SK-N-SH (cell line): ENCODE results near the gene SLC4A9. TPM values are rescaled to one million over a fixed set of nuclear protein-coding genes. Genes with fewer than 3 reads are reported as not detected.

Experiments used
- CTCF ChIA-PET: fragments of 300-600, 350-600 bp; formaldehyde crosslinking; extraction: SDS; loops from one replicate; lab custom pipeline; 2021; lab: Yijun Ruan, JAX
- POLR2A ChIA-PET: fragments of 350-600 bp; sonication (Branson Sonifier 250); formaldehyde crosslinking; extraction: SDS; loops from one replicate; lab custom pipeline; 2020; ENCODE audit warnings: antibody characterized with exemption, inconsistent platforms; lab: Yijun Ruan, JAX
- DNase-seq: peaks from one replicate; pipeline ENCODE4 v3.0.0; 2012
- H2AFZ ChIP-seq: fragments of 200-600 bp; sonication (generic); 2 replicates; pipeline ENCODE4 v1.8.1; 2016; ENCODE audit warnings: antibody characterized with exemption, mild to moderate bottlenecking, low read depth
- H3F3A ChIP-seq: fragments of 200-600 bp; sonication (generic); replicated peaks from 2 replicates; pipeline ENCODE3; 2016; ENCODE audit warnings: antibody characterized with exemption, mild to moderate bottlenecking; ENCODE audit not compliant: insufficient read depth
- H3K27ac ChIP-seq, 2 experiments: fragments of 200-500 bp in 1 of 2; fragments of 200-600 bp in 1 of 2; sonication (Bioruptor generic) in 1 of 2; sonication (generic), shearing (Covaris generic) in 1 of 2; 2 replicates each; pipeline versions ENCODE4 v1.5.1 to v1.6.1; 2014 to 2016; ENCODE audit warnings: low read depth in 2 of 2, inconsistent platforms in 1 of 2, low read length in 1 of 2, mild to moderate bottlenecking in 1 of 2, mixed read lengths in 1 of 2
- H3K27me3 ChIP-seq: fragments of 200-600 bp; sonication (generic), shearing (Covaris generic); 2 replicates; pipeline ENCODE4 v1.6.1; 2016; ENCODE audit warnings: mixed run types; ENCODE audit not compliant: insufficient read depth
- H3K36me3 ChIP-seq, 2 experiments: fragments of 200-500 bp in 1 of 2; fragments of 200-600 bp in 1 of 2; sonication (Bioruptor generic) in 1 of 2; sonication (generic) in 1 of 2; replicated peaks in 1 of 2; 2 replicates each; pipeline versions ENCODE3 to v1.5.1; 2014 to 2016; ENCODE audit warnings: low read length in 1 of 2, mild to moderate bottlenecking in 1 of 2; ENCODE audit not compliant: insufficient read depth in 2 of 2, control insufficient read depth in 1 of 2
- H3K4me1 ChIP-seq, 2 experiments: fragments of 200-500 bp in 1 of 2; fragments of 200-600 bp in 1 of 2; sonication (Bioruptor generic) in 1 of 2; sonication (generic), shearing (Covaris generic) in 1 of 2; 2 replicates each; pipeline versions ENCODE4 v1.5.1 to v1.6.1; 2014 to 2016; ENCODE audit warnings: low read depth in 1 of 2, low read length in 1 of 2, mixed run types in 1 of 2; ENCODE audit not compliant: insufficient read depth in 2 of 2, control insufficient read depth in 1 of 2
- H3K4me2 ChIP-seq: fragments of 200-600 bp; sonication (generic), shearing (Covaris generic); 2 replicates; pipeline ENCODE4 v1.6.1; 2017; ENCODE audit warnings: mixed run types
- H3K4me3 ChIP-seq, 2 experiments: fragments of 200-500 bp in 1 of 2; fragments of 200-600 bp in 1 of 2; sonication (Bioruptor generic) in 1 of 2; sonication (generic), shearing (Covaris generic) in 1 of 2; 2 replicates each; pipeline versions ENCODE4 v1.5.1 to v1.8.1; 2014 to 2016; ENCODE audit warnings: low read depth in 2 of 2, inconsistent platforms in 1 of 2, low read length in 1 of 2, mild to moderate bottlenecking in 1 of 2, mixed read lengths in 1 of 2, moderate library complexity in 1 of 2
- H3K79me2 ChIP-seq: fragments of 200-600 bp; sonication (generic); 2 replicates; pipeline ENCODE4 v1.8.1; 2017; ENCODE audit warnings: mild to moderate bottlenecking; ENCODE audit not compliant: insufficient read depth
- H3K9ac ChIP-seq: fragments of 200-600 bp; sonication (generic); 2 replicates; pipeline ENCODE4 v1.6.1; 2017; ENCODE audit warnings: mixed run types
- H3K9me2 ChIP-seq: fragments of 200-600 bp; sonication (generic); 2 replicates; pipeline ENCODE4 v1.6.1; 2017; ENCODE audit warnings: mixed run types
- H3K9me3 ChIP-seq: fragments of 200-600 bp; sonication (generic); 2 replicates; pipeline ENCODE4 v1.6.1; 2017; ENCODE audit warnings: mixed run types, mild to moderate bottlenecking, moderate library complexity
- H4K20me1 ChIP-seq: fragments of 200-600 bp; sonication (generic); 2 replicates; pipeline ENCODE4 v1.6.1; 2017; ENCODE audit warnings: mild to moderate bottlenecking, mixed run types; ENCODE audit not compliant: insufficient read depth
- CTCF ChIP-seq: fragments of 200-600 bp; sonication (generic); IDR thresholded peaks from 2 replicates; pipeline ENCODE4 v1.6.1; 2017; ENCODE audit warnings: antibody characterized with exemption, mild to moderate bottlenecking, moderate library complexity
- EZH2phosphoT487 ChIP-seq: fragments of 200-600 bp; sonication (generic); IDR thresholded peaks from 2 replicates; pipeline ENCODE4 v1.6.1; 2017; ENCODE audit warnings: low read depth, mixed run types, mild to moderate bottlenecking, antibody characterized with exemption, moderate library complexity, borderline replicate concordance
- FOXJ3 ChIP-seq: sonication (generic); formaldehyde crosslinking; IDR thresholded peaks from 2 replicates; pipeline ENCODE4 v1.5.1; 2020; ENCODE audit warnings: mild to moderate bottlenecking, missing genetic modification reagents
- FOXM1 ChIP-seq: IDR thresholded peaks from 2 replicates; pipeline ENCODE4 v1.4.0; 2012; ENCODE audit warnings: low read depth, mild to moderate bottlenecking
- GABPA ChIP-seq: IDR thresholded peaks from 2 replicates; pipeline ENCODE4 v1.4.0; 2012; ENCODE audit warnings: low read depth, mild to moderate bottlenecking
- PBX3 ChIP-seq: IDR thresholded peaks from 2 replicates; pipeline ENCODE4; 2012
- RFX5 ChIP-seq: IDR thresholded peaks from 2 replicates; pipeline ENCODE4 v1.6.1; 2012; ENCODE audit warnings: mild to moderate bottlenecking, improper control_type of control experiment, low read length
- SIN3A ChIP-seq: IDR thresholded peaks from 2 replicates; pipeline ENCODE4 v1.6.1; 2012; ENCODE audit warnings: low read depth, mild to moderate bottlenecking, low read length, moderate library complexity, borderline replicate concordance
- USF1 ChIP-seq: IDR thresholded peaks from 2 replicates; pipeline ENCODE4 v1.4.0; 2012; ENCODE audit warnings: low read depth, borderline replicate concordance
- WGBS: methylation state at CpG from one replicate; pipeline ENCODE4 v1.1.6; 2017; ENCODE audit warnings: low lambda C conversion rate; 5-methylcytosine and 5-hydroxymethylcytosine counted together
- polyA plus RNA-seq, 3 experiments: library from polyadenylated mRNA; depleted of rRNA; stranded (reverse); fragments of >200 nt; gene quantifications; 2 replicates each; pipeline ENCODE4 v1.2.3, GENCODE V29; 2012

Gene SLC4A9
- polyA plus RNA-seq, 1 of the 3 experiments (the other 2 are of a cell fraction), result 0.02 TPM

GRCh38 chr5:140388052-140388451 is 28.1 kb downstream of the SLC4A9 start (continued):
- no peak for TF ChIP-seq CTCF
- TF ChIP-seq PBX3, result no peak
- TF ChIP-seq FOXJ3 (CRISPR knock-in tag), result no peak
- TF ChIP-seq USF1, result no peak
- TF ChIP-seq, all 33 proteins: peak for 0

GRCh38 chr5:140391312-140391711 is 31.3 kb downstream of the SLC4A9 start:
- no peak overlapping the region for H3K9ac ChIP-seq
- no peak for DNase-seq
- H3K4me1 ChIP-seq, result no peaks in the 10 kb centered on the region
- no peak overlapping the region for H3K4me2 ChIP-seq
- H3K9me3 ChIP-seq, result no peaks in the 10 kb centered on the region
- CTCF ChIA-PET, result no interaction called here
- H3F3A ChIP-seq, result no peaks in the 10 kb centered on the region
- 81% methylated on average over 1 of the region's 1 CpG for WGBS
- no peaks in the 10 kb centered on the region for H3K27me3 ChIP-seq
- H3K27ac ChIP-seq, result no peak overlapping the region
- H3K36me3 ChIP-seq, result no peaks in the 10 kb centered on the region
- TF ChIP-seq SIN3A (no peak), GABPA (no peak), RFX5 (no peak), CTCF (no peak)
- no peaks in the 10 kb centered on the region for H4K20me1 ChIP-seq
- POLR2A ChIA-PET, result no interaction called here
- no peaks in the 10 kb centered on the region for H3K79me2 ChIP-seq
- no peaks in the 10 kb centered on the region for H3K9me2 ChIP-seq
- H2AFZ ChIP-seq, result no peak overlapping the region
- no peak overlapping the region for H3K4me3 ChIP-seq

- CTCF ChIA-PET, result interaction anchor here (1.9 kb wide), 1 partner anchor 19 kb away, joined by 8 read pairs; no protein-coding TSS in a partner anchor
- Histone ChIP-seq H3K9ac (no peak overlapping the region), H4K20me1 (no peaks in the 10 kb centered on the region), H3K79me2 (no peaks in the 10 kb centered on the region), H3K36me3 (no peaks in the 10 kb centered on the region), H3F3A (no peaks in the 10 kb centered on the region), H3K27ac (no peak overlapping the region), H2AFZ (no peak overlapping the region), H3K9me2 (no peaks in the 10 kb centered on the region), H3K27me3 (no peaks in the 10 kb centered on the region), H3K9me3 (no peaks in the 10 kb centered on the region), H3K4me2 (no peak overlapping the region), H3K4me1 (no peaks in the 10 kb centered on the region), H3K4me3 (no peak overlapping the region)
- DNase-seq, result no peak
- TF ChIP-seq EZH2phosphoT487 (no peak), RFX5 (no peak), PBX3 (no peak), FOXM1 (no peak)
- POLR2A ChIA-PET, result no interaction called here
- 95% methylated on average over 1 of the region's 1 CpG for WGBS
These were observed 31.7 kb downstream of the SLC4A9 start for GRCh38 chr5:140391732-140392131.
